Kidney (tissue), 2 donors: ENCODE results near the gene C1QA. TPM values are rescaled to one million over a fixed set of nuclear protein-coding genes. Genes with fewer than 3 reads are reported as not detected.

Experiments
- microRNA-seq: library from miRNA; unstranded; fragments of <30 nt; microRNA quantifications from one replicate; pipeline ENCODE4 v1.2.0, GENCODE V29; 2020
- polyA plus RNA-seq: library from polyadenylated mRNA; stranded (reverse); fragments of 350-450 nt; fragmentation: Illumina TruSeq; extraction: RNeasy Lipid Tissue Mini Kit (QIAGEN cat#74804); gene quantifications from one replicate; pipeline ENCODE4 v1.2.3, GENCODE V29; 2014; ENCODE audit warnings: low read depth, low replicate concordance; ENCODE audit not compliant: insufficient read depth
- total RNA-seq: library from RNA; stranded (reverse); fragmentation: NEBNext Ultra II Directional; extraction: Animal tissue kit (Norgen Biotek cat#: 25700); gene quantifications from one replicate; pipeline ENCODE4 v1.2.1, GENCODE V29; 2021
- donor health status: DM: yes; HTN: yes; CAD: no.

The C1QA gene
- total and polyA plus RNA-seq, 2 donors from 2014 or later, result 150 to 238 TPM

Small RNA genes lying within 50 kb of the gene (microRNA-seq; reads per million reads assigned to microRNA genes)
- gene MIR6127, result not detected

Other genes starting within 250 kb of the C1QA start
- 17.4 TPM for gene ZBTB40, start 184.8 kb upstream of the C1QA start, total RNA-seq
- gene ZBTB40, start 184.8 kb upstream of the C1QA start, polyA plus RNA-seq, result 4.3 TPM
- gene EPHA8, start 73.1 kb upstream of the C1QA start, total RNA-seq, result 0.09 TPM
- gene EPHA8, start 73.1 kb upstream of the C1QA start, polyA plus RNA-seq, result not detected
- 287 TPM for gene C1QC, start 7.0 kb downstream of the C1QA start, total RNA-seq
- 57.4 TPM for gene C1QC, start 7.0 kb downstream of the C1QA start, polyA plus RNA-seq
- gene C1QB, start 16.6 kb downstream of the C1QA start, total RNA-seq, result 296 TPM
- gene C1QB, start 16.6 kb downstream of the C1QA start, polyA plus RNA-seq, result 95.1 TPM
- 9.5 TPM for gene EPHB2, start 74.2 kb downstream of the C1QA start, total RNA-seq
- 3.0 TPM for gene EPHB2, start 74.2 kb downstream of the C1QA start, polyA plus RNA-seq